GM18519 (cell line): ENCODE measurements around the gene CNDP2.
"Not testable (repeated sequence)": the region's sequence is repeated elsewhere in the genome, so short reads cannot be mapped to it uniquely, and the experiment has no call there.

ENCODE experiments used
- ATAC-seq: cut with Tn5 transposase; IDR thresholded peaks from one replicate; pipeline ENCODE4 v1.9.1; 2021; ENCODE audit warnings: mild to moderate bottlenecking, moderate library complexity; ENCODE audit not compliant: unreplicated experiment, low FRiP score

Gene CNDP2

DNA sequence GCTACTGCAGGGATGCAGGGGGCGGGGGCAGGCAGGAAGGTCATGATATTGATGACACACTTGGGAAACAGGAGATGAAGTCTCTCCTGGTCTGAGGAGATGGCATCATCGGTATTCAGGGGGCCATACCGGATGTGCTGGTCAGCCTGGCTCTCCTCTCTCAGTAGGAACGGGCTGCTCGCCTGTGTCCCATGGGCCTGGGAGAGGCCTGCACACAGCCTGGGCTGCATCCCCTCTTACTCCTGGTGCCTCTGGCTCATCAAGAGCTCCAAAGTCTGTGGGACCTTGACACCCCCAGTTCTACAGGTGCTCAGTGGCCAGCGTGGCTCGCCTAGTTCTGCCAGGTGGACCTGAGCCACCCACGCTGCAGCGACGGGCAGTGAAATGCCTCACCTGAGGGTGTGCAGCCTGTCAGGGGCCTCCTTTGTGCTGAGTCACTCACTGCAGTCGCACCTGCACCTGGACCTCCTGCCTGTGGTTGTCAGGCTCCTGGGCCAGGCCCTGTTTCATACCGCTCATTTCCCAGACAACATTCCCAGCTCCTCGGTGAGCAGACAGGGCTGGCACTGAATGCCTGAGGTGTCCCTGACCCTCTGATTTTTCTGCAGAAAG is 19.6 kb downstream of the CNDP2 start:
- ATAC-seq = no peak

DNA sequence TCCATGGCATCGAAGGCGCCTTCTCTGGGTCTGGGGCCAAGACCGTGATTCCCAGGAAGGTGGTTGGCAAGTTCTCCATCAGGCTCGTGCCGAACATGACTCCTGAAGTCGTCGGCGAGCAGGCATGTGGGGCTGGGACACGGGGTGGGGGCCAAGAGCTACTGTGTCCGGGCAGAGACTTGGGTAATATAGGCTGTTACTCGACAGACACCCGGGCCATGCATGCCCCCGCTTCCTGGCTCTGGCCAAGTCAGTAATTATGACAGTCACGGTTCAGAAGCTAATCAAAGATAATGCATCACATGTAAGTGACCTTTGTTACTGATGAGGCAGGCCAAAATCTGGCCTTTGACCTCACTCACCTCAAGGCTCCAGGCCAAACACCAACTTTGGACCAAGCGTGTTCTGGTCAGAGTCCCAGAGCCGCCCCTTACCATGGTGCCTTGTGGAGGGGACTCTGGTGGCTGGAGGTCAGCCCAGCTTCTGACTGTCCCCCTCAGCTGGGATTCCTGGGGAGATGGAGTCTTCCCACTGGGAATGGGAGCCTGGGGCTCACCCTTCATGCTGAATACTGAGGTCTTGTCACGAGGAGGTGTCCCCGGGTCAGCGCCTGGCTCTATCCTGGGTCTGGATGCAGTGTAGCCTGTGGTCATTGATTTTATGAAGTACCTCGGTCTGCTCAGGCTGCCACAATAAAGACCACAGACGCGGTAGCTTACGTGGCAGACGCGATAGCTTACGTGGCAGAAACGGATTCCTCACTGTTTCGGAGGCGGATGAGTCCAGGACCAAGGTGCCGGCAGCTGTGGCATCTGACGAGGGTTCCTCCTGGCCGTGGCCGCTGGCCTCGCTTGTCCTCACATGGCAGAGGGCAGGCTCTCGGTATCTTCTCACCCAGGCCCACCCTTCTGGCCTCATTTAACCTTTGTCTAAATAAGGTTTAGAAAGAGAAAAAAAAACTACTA is 20.4 kb downstream of the CNDP2 start:
- ATAC-seq = no peak

DNA sequence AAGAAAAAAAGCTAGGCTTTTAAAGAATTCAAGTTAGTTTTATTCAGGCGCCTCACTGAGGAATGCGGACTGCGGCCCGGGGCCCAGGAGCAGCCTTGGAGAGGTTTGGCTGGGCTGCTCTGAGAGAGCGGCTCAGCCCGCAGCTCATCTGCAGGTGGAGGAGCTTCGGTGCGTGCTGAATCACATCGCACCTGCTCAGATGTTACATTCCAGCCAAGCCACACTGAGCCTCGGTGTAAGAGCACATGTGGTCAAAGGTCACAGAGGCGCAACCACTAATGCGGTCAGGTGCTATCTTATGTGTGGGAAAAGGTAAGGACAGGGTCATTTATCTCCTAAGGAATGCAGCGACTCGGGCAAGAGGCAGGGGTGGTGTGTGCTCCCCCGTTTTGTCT is 21.1 kb downstream of the CNDP2 start:
- no peak for ATAC-seq

DNA sequence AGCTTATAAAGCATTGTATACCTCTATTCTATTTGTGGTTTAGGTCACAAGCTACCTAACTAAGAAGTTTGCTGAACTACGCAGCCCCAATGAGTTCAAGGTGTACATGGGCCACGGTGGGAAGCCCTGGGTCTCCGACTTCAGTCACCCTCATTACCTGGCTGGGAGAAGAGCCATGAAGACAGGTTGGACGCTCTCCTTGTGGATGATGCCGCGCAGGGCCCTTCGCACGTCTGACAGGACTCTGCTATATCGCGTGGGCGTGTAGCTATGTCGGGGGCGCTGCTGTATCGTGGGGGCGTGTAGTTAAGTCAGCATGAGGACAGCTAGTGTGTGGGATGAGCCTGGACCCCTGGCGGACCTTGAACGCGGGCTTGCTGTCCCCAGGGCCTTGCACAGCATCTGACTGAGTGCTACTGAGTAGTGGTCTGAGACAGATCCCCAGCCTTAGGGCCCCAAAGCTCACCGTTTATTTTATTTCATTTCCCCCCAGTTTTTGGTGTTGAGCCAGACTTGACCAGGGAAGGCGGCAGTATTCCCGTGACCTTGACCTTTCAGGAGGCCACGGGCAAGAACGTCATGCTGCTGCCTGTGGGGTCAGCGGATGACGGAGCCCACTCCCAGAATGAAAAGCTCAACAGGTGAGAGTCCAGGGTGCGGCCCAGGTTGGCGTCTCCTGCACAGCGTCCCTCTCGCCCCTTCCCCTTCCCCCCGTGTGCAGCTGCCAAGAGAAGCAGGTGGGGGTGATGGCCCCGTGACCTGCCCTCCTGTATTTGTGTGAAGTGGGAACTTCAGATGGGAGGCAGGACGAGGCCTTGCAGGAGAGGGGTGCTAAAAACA is 22.5 kb downstream of the CNDP2 start:
- no peak for ATAC-seq

DNA sequence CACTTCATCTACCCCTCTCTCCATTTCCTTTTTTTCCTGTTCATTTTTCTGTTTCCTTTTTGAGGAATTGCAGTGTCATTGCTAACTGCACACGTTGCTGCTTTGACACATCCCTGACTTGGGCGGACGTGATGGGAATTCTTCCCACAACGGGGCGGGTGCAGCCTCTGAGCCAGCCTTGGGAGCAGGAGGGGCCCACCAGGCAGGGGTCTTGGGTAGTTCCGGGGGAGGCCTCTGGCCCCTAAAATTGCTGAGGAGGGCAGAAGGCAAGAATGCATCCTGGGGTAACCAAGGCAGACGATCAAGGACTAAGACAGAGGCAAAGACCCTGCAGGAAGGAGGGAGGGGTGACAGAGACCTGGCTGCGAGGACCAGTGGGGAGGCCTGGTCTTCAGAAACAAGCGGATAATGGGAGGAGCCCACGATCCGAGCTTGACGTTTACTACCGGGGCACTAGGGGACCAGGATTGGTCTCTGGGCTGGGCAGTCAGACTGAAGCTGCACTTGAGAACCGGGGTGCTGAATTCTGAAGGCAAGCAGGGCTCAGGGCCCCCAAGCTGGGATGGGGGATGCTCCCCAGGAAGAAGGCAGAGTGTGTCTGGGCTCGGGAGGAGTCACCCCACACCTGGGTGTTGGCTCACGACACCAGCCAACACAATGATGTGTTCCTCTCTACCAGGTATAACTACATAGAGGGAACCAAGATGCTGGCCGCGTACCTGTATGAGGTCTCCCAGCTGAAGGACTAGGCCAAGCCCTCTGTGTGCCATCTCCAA is 23.3 kb downstream of the CNDP2 start:
- no peak for ATAC-seq

DNA sequence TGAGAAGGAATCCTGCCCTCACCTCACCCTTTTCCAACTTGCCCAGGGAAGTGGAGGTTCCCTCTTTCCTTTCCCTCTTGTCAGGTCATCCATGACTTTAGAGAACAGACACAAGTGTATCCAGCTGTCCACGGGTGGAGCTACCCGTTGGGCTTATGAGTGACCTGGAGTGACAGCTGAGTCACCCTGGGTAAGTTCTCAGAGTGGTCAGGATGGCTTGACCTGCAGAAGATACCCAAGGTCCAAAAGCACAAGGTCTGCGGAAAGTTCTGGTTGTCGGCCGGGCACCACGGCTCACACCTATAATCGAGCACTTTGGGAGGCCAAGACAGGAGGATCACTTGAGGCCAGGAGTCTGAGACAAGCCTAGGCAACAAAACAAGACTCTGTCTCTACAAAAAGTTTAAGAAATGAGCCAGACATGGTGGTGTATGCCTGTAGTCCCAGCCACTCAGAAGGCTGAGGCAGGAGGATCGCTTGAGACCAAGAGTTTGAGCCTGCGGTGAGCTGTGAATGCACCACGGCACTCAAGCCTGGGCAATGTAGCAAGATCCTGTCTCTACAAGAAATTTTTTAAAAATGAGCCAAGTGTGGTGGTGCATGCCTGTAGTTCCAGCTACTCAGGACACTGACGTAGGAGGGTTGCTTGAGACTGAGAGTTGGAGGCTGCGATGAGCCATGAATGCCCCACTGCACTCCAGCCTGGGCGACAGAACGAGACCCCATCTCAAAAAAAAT is 24.1 kb downstream of the CNDP2 start:
- ATAC-seq = no peak

DNA sequence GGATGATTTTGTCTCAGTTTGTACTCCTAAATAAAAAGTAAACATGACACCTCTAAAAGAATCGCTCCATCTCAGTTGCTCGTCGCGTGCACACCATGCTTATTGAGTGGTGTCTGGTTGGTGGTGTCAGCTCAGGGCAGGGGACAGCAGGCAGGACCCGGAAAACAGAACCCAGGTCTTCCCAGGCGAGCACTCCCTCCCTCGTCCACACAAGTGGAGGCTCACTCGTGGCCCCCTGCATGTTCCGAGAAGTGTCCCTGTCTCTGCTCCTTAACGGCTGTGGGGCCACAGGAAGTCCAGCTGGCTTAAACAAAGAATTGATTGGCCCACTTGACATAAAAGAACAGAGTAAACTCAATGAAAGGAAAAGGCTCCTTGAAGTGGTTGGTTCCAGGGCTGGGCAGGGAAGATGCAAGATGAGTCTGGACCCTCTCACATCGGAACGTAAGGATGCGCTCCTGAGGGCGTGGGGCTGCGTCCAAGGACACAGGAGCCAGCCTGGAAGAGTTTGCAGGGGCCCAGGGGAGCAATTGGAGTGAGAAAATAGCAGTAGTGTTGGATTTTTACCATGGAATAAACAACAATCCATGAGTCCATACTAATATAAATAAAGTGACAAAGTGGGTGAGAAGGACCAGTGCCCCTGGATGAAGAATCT is 25.0 kb downstream of the CNDP2 start:
- no peak for ATAC-seq

DNA sequence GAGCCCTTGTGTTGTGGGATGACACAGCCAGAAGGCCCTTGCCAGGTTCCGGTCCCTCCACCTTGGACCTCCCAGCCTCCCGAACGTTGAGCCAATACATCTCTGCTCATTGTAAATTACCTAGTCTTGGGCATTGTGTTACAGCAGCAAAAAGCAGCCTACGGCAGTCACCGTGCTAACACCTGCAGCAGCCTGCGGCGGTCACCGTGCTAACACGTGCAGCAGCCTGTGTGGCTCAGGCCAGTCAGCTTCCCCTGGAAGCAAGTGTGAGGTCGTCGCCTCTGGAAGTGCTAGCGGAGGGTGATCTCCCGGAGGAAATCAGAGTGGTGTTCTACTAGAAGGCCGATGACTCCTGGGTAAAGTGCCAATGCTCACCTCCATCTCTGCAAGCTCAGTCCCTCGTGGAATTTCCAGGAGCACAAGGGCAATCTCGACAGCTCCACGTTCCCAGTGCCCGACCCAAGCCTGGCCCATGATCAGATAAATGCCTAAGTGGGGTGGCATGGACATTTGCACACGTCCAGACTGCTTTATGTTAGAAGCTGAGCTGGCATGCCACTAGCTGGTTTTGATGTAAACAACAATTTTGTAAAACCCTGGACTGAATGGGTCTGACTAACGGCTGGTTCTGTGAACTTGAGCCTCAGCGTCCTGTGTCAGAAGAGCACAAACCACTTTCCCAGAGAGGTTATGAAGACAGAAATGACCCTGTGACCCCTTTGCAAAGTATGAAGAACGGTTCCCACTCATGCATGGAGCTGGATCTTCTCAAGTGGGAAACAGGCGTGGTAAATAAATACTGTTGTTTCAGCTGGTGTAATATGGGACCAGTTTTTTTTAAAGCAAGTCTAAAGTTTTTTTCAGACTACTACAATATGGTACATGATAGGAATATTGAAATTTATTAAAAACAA is 26.7 kb downstream of the CNDP2 start:
- ATAC-seq = no peak

DNA sequence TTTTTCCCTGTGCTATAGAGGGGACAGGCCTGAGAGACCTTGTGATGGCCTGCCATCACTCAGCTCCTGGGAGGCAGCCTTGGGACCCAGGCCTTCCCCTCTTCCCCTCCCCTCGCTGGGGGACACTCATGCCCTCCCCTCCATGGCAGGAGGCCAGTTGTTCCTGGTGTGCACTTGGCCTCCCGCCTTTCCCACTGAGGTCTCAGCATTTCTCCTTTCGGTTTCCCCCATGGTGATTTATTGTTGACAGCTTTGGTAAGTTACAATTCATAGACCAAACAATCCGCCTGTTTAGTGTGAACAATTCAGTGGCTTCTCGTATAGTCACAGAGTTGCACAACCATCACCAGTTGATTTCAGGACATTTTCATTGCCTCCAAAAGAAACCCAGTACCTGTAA is 27.9 kb downstream of the CNDP2 start:
- ATAC-seq = no peak

DNA sequence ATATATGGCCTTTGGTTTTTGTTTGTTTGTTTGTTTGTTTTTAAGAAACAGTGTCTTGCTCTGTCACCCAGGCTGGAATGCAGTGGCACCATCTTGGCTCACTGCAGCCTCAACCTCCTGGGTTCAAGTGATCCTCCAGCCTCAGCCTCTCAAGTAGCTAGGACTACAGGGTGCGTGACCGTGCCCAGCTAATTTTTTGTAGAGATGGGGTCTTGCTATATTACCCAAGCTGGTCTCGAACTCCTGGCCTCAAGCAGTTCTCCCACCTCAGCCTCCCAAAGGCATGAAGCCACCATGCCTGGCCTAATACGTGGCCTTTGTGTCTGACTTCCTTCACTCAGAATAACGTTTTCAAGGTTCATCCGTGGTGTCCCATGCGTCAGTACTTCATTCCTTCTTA is 28.8 kb downstream of the CNDP2 start:
- ATAC-seq = not testable (repeated sequence)

DNA sequence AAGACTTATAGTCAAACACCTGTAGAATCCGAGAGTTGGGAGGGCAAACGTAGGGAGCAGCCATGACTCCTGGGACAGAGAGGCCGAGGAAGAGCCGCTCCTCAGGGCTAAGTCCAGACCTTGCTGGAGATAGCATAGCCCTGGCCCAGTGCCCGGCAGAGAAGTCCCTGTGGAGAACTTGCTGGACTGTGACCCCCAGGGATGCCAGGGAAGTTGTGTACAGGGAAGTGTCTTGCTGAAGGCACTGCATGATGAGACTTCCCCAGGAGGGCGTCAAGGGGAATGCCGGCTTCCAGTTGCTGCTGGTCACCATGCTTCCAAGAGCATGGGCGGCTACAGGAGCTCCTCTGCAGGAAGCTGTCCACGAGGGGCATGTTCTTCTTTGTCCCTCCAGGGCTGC is 29.6 kb downstream of the CNDP2 start:
- no peak for ATAC-seq

DNA sequence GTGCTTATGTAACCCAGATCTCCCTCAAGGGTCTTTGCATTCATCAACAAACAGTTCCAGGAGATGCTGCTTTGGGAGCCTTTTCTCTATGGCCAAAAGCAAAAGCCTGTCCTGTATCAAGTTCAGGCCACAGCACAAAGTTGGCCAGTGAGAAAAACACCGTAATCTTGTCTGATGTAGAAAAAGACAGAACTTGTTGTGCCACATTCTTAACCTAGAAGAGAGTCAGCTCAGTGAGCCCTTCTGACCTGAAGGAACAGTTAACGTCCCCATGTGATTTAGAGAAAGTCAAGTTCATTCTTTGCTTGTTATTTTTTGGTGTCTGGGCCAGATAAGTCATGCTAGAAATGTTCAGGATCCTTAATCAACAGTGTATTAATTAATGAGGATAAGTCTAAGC is 30.3 kb downstream of the CNDP2 start:
- ATAC-seq = no peak

DNA sequence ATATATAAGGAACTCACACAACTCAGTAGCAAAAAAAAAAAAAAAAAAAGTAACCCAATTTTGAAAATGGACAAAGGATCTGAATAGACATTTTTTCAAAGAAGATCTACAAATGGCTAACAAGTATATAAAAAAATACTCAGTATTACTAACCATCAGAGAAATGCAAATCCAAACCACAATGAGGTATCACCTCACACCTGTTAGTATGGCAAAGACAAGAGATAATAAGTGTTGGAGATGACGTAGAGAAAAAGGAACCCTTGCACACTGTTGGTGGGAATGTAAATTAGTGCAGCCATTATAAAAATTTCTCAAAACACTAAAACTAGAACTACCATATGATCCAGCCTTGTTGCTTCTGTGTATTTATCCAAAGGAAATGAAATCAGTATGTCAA is 32.3 kb downstream of the CNDP2 start:
- ATAC-seq = peak; percentile 59

DNA sequence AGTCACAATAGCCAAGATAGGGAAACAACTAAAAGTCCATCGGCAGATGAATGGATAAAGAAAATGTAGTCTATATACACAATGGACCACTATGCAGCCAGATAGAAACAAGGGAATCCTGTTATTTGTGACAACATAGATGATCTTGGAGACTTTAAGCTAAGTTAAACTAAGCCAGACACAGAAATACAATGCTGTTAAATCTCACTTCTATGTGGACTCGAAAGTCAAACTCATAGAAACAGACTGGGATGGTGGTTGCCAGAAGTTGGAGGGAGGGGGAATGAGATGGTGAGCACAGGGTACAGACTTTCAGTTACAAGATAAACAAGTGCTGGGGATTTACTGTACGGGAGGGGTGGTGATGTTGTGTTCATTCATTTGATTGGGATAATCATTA is 32.8 kb downstream of the CNDP2 start:
- no peak for ATAC-seq

DNA sequence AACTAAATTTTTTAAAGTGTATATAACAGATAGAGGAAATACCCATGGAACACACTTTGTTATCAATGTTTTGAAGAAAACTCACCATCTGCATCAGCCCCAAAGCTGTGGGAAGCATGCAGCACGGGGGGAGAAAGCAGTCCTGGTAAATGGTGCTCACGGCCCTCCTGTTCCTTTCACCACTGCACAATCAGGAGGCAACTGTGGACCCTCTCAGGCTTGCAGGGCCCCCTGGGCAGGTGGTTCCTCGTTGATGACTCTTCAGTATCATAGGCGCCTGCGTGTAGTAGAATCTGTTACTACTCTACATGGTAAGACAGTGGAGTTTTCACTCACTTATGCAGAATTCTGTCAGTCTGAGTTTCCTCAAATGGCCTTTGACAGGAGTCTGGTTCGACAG is 33.2 kb downstream of the CNDP2 start:
- ATAC-seq = no peak

DNA sequence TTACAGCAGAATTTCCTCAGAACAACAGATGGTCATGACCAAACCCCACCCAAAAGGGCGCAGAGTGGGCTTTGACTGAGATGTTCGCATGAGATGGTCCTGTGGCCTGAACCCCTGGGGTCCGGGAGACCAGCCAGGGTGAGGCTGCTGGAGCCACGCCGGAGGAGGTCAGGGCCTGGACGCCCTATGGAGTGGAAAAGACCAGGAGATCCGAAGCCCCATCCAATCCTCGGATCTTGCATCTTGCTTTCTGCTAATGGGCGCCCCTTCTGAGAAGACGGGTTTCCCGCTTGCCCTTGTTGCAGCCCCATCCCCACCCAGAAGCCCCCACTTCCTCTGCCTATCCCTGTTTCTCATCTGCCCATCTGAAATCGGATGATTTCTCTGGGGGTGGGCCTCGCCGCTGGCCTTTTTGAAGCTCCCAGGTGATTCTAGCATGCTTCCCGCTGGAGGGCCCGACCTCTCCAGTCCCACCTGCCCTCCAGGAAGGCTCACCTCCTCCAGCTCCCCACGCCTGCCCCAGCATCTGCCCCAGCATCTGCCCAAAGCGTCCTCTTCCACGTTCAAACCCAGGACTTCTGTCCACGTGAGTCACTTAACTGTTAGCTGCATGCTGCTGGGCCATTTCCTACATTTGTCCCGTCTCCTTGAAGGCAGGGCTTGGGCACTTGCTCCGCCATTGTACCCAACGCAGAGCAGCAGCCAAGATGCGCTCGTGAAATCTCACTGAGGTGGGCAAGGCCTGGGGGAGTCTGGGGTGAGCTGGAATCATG is 33.8 kb downstream of the CNDP2 start:
- no peak for ATAC-seq

DNA sequence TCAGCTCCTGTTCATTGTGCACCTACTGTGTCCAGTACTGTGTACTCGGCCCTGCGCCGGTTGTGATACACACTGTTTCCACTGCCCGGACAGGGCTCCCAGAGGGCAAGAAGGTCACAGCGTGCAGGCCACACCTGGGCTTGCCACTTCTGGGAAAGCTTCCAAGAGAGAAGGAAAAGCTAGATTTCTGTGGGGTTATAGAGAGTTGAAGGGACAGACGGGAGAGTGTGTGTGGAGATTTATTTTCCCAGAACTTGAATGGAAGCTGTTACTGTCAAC is 34.4 kb downstream of the CNDP2 start:
- no peak for ATAC-seq

DNA sequence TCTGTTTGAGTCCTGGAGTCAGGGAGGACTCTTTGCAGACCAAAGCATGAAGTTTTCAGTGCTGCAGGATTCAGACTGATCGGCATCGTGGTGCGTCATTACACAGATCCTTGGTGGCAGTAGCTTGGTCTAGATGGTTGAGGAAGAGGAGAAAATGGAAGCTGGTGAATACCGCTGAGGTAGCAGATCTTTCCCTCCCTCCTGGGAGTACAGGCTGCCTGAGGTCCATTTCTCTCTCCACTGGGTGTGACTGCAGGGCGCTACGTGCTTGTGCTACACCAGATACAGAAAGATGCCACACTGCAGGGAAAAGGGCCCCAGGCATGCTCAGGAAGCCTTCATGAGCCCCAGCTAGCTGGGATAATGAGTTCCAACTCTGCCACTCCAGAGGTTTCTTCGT is 34.9 kb downstream of the CNDP2 start:
- ATAC-seq = no peak
